Iris pigment epithelial cell (primary cell): ENCODE results near the gene CMTM1.

Experiments
- DNase-seq: peaks from one replicate; pipeline ENCODE4 v3.0.0-alpha.2; 2011; ENCODE audit warnings: low read depth

The CMTM1 gene, protein sequence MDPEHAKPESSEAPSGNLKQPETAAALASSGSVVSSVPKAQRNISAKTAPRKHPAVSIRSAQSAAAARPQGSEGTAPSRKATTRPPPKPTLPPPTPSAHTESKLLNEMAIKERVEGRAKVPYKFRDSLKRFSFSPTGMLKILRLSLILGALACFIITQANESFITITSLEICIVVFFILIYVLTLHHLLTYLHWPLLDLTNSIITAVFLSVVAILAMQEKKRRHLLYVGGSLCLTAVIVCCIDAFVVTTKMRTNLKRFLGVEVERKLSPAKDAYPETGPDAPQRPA

GRCh38 chr16:66566051-66566901 lies at the start of gene CMTM1:
TSS of gene CMTM1 (plus strand) at chr16:66566439. CDS start at chr16:66566514, 75 bp downstream.
- no peak for DNase-seq

GRCh38 chr16:66516509-66516807 lies 49.8 kb upstream of the CMTM1 start:
- no peak for DNase-seq

DNA sequence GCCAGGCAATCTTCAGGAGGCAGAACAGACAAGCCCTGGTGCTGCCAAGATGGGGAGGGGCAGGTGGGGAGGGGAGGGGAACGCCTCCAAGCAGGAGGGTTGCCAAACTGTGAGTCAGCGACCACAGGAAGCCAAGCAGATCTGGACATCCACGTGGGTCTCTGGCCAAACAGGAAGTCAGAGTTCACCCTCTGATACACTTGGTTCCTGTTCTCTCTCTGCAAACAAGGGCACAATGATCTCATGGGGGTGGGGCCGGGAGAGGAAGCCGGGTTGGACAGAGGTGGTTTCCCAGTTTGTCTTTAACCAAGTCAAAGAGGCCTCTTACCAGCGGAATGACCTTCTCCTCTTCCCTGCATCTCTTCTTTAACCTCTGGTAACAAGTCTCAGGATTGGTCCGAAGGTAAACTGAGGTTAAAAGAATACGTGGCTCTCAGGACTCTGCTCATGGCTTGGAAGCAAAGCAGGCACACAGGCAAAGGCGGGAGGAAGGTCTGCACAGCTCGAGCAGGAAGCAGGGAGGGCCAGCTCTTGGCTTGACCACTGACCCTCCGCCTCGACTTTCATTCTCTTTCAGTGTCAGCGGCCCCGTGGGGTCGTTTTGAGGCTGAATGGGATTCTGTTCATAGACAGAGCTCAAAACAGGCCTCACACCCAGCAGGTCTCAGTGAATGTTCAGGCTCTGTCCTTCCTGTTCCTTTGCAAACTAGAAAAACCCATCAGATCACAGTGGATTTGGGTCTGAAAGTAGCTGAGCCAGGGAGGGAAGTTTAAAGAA lies 49.2 kb upstream of the CMTM1 start:
- DNase-seq: peak; percentile 100

- no peak for DNase-seq
Observed at GRCh38 chr16:66517586-66518263, 48.5 kb upstream of the CMTM1 start.

- no peak for DNase-seq
Observed at GRCh38 chr16:66519482-66520373, 46.5 kb upstream of the CMTM1 start.

GRCh38 chr16:66520406-66521170 lies 45.7 kb upstream of the CMTM1 start:
- DNase-seq: no peak

- DNase-seq: no peak
Observed at GRCh38 chr16:66521252-66521713, 45.0 kb upstream of the CMTM1 start.

GRCh38 chr16:66521951-66522771 lies 44.1 kb upstream of the CMTM1 start:
- DNase-seq: peak; percentile 93

GRCh38 chr16:66522816-66523590 lies 43.2 kb upstream of the CMTM1 start:
- DNase-seq: no peak

GRCh38 chr16:66523861-66524354 lies 42.3 kb upstream of the CMTM1 start:
- no peak for DNase-seq

DNA sequence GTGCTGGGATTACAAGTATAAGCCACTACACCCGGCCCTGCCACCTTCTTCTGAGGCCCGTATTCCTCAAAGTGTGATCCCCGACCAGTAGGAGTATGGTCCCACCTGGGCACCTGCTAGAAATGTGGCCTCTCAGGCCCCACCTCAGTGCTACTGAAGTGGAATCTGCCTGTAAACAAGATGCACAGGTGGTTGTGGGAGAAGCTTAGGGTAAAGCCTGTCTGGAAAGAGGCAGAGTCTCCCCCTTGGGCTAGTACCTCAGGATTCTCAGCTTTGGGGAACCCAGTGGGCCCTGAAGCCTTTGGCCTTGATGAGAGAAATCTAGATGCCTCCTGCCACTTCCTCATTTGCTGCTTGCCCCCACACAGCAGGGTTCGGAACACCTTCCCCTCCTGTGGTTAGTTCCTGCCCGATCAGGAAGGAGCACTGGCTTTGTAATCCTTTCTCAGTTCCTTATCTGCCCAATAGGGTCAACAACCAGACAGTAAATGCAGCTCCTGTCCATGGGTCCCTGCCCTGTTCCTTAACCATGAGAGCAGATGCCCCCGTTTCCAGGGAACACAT lies 41.6 kb upstream of the CMTM1 start:
- no peak for DNase-seq

- DNase-seq: no peak
Observed at GRCh38 chr16:66525396-66526180, 40.7 kb upstream of the CMTM1 start.

DNA sequence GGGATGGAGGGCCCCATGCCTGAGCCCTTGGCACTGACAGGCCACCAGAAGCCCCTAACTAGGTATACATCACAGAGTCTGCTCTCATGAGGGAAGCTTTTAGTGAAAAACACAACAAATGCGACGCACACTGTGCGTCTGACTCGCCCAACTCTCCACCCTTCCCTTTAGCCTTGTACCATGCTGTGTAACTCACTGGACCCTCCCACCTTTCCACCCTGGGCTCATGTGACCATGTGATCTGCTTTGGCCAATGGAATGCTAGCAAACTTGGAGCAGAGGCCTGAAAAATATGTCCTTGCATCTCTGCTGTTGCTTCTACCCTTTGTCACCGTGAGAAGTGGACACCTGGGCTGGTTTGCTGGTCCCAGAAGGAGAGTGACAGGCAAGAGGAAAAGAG lies 37.9 kb upstream of the CMTM1 start:
- DNase-seq: no peak

GRCh38 chr16:66529475-66529874 lies 36.8 kb upstream of the CMTM1 start:
- no peak for DNase-seq

DNA sequence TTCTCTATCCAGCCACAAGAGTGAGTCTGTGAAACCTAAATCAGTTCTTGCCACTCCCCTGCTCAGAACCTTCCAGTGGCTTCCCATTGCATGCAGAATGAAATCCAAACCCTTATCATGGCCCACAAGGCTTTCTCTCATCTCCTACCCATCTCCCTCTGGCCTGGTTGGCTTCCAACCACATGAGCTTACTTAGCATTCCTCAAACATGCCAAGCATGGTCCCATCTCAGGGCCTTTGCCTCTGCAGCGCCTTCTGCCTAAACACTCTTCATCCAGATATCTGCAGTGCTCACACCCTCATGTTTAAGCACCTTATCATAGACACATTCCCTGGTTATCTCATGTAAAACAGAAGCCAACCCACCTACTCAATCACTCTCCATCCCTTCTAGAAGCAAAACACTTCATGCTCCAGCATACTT lies 31.9 kb upstream of the CMTM1 start:
- no peak for DNase-seq

DNA sequence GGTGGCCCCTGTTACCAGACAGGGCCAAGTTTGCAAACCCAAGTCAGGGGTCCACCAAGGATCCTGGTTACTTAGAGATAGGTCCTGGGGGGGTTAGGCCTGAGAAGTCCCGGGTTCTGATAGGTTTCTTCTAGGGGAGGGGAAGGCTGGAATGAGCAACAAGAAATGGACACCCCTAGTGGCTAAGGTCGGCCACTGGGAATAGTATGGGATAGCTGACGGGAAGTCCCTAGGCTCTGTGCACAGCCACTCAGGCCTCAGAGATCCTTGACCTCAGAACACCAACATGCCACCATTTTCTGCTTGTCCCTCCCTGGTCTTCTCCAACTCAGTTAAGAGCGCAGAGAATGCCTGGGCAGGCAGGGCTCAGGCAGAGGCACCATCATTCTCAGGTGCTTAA lies 29.7 kb upstream of the CMTM1 start:
- DNase-seq: no peak

GRCh38 chr16:66537236-66537635 lies 29.0 kb upstream of the CMTM1 start:
- DNase-seq: no peak
